ENCODE measurements around the gene MNX1. TPM values are rescaled to one million over a fixed set of nuclear protein-coding genes. Genes with fewer than 3 reads are reported as not detected.

MNX1 gene
- total and polyA plus RNA-seq, 2 donors (not counting 3 experiments of a cell fraction or from before 2014, with no cell fraction given), result not detected

- no peak overlapping the region for H2AFZ ChIP-seq (ENCODE audit: low read depth, low read length)
- dilution Hi-C loops (cut with MboI; ENCODE audit: extremely low pct_ligation_motif_present, low sequenced_read_pairs) (no loop called here), intact Hi-C loops (cut with micrococcal nuclease) (no loop called here)
- no peaks in the 10 kb centered on the region for H3K79me2 ChIP-seq (ENCODE audit: control insufficient read depth, insufficient read depth, low read length)
- no peak overlapping the region for H3K27ac ChIP-seq (ENCODE audit: insufficient read depth, low read depth, low read length)
- H3K9me3 ChIP-seq (replicated peaks; ENCODE audit: control insufficient read depth, insufficient read depth, low read length), result no peaks in the 10 kb centered on the region
- POLR2A ChIA-PET, result no interaction called here
- no peak overlapping the region for H3K4me3 ChIP-seq (replicated peaks in 1 of 3; ENCODE audit: insufficient read depth in 1 of 3, low read depth in 1 of 3, low read length in 3 of 3)
- FAIRE-seq (no peak), DNase-seq (ENCODE audit: low read depth, low spot score) (no peak)
- no TSS peak for BruUV-seq (replicated peaks)
- no peak overlapping the region for H3K4me2 ChIP-seq (ENCODE audit: insufficient read depth, low read length)
- no peaks in the 10 kb centered on the region for H4K20me1 ChIP-seq (replicated peaks; ENCODE audit: control insufficient read depth, extremely low read depth, insufficient read depth, low read length)
- CTCF ChIA-PET, result no interaction called here
- no peaks in the 10 kb centered on the region for H3K9me1 ChIP-seq (replicated peaks; ENCODE audit: control insufficient read depth, extremely low read depth, insufficient read depth, low read length)
- TF ChIP-seq MYC (IDR thresholded peaks at IDR 0.05; ENCODE audit: low read depth, low read length) (no peak), EZH2 (IDR thresholded peaks at IDR 0.05; ENCODE audit: borderline replicate concordance, low read depth, low read length, severe bottlenecking) (peak; percentile 57)
- no peaks in the 10 kb centered on the region for H3K36me3 ChIP-seq (ENCODE audit: control insufficient read depth in 2 of 2, extremely low read depth in 1 of 2, insufficient read depth in 2 of 2, low read length in 2 of 2)
- no peak overlapping the region for H3K9ac ChIP-seq (replicated peaks; ENCODE audit: extremely low read depth, insufficient read depth, low read length)
- H3K4me1 ChIP-seq (ENCODE audit: control insufficient read depth, extremely low read depth, insufficient read depth, low read length), result no peaks in the 10 kb centered on the region
- H3K27me3 ChIP-seq (ENCODE audit: control insufficient read depth in 2 of 2, insufficient read depth in 2 of 2, low read length in 2 of 2), result peaks cover 69 to 96% of the 10 kb centered on the region in 2 experiments
Observed at GRCh38 chr7:157006205-157006747, 4.2 kb downstream of the MNX1 start.

GRCh38 chr7:157005456-157006204 is 4.8 kb downstream of the MNX1 start:
- dilution Hi-C loops (cut with MboI; ENCODE audit: extremely low pct_ligation_motif_present, low sequenced_read_pairs), result no loop called here
- CTCF ChIA-PET, result no interaction called here
- H3K4me2 ChIP-seq (ENCODE audit: insufficient read depth, low read length), result no peak overlapping the region

More at GRCh38 chr7:157005456-157006204, 4.8 kb downstream of the MNX1 start:
- no peaks in the 10 kb centered on the region for H3K9me1 ChIP-seq (replicated peaks; ENCODE audit: control insufficient read depth, extremely low read depth, insufficient read depth, low read length)
- no peaks in the 10 kb centered on the region for H3K36me3 ChIP-seq (ENCODE audit: control insufficient read depth in 2 of 2, extremely low read depth in 1 of 2, insufficient read depth in 2 of 2, low read length in 2 of 2)
- no peaks in the 10 kb centered on the region for H4K20me1 ChIP-seq (replicated peaks; ENCODE audit: control insufficient read depth, extremely low read depth, insufficient read depth, low read length)
- H3K4me1 ChIP-seq (ENCODE audit: control insufficient read depth, extremely low read depth, insufficient read depth, low read length), result peaks cover 3% of the 10 kb centered on the region
- DNase-seq (ENCODE audit: low read depth, low spot score) (no peak), FAIRE-seq (no peak)
- peaks cover 70 to 96% of the 10 kb centered on the region in 2 experiments for H3K27me3 ChIP-seq (ENCODE audit: control insufficient read depth in 2 of 2, insufficient read depth in 2 of 2, low read length in 2 of 2)
- H3K9me3 ChIP-seq (replicated peaks; ENCODE audit: control insufficient read depth, insufficient read depth, low read length), result no peaks in the 10 kb centered on the region
- H3K9ac ChIP-seq (replicated peaks; ENCODE audit: extremely low read depth, insufficient read depth, low read length), result no peak overlapping the region
- H3K79me2 ChIP-seq (ENCODE audit: control insufficient read depth, insufficient read depth, low read length), result no peaks in the 10 kb centered on the region
- H3K4me3 ChIP-seq (replicated peaks in 1 of 3; ENCODE audit: insufficient read depth in 1 of 3, low read depth in 1 of 3, low read length in 3 of 3), result no peak overlapping the region
- no TSS peak for BruUV-seq (replicated peaks)
- H2AFZ ChIP-seq (ENCODE audit: low read depth, low read length), result no peak overlapping the region
- no peak overlapping the region for H3K27ac ChIP-seq (ENCODE audit: insufficient read depth, low read depth, low read length)
- no peak for TF ChIP-seq GATA2 (IDR thresholded peaks at IDR 0.05; ENCODE audit: insufficient read depth, insufficient read length, low read depth, low read length)
- TF ChIP-seq EZH2 (IDR thresholded peaks at IDR 0.05; ENCODE audit: borderline replicate concordance, low read depth, low read length, severe bottlenecking), result peak; percentile 84
- POLR2A ChIA-PET, result no interaction called here
- intact Hi-C loops (cut with micrococcal nuclease), result no loop called here

Data from endothelial cell of umbilical vein (primary cell).